22Rv1 (cell line): ENCODE results near the gene GRM7.

Source experiments
- CTCF ChIP-seq: fragments of 450-650 bp; IDR thresholded peaks from 2 replicates; pipeline ENCODE4 v1.5.1; 2017; ENCODE audit warnings: mild to moderate bottlenecking
- ZFX ChIP-seq: fragments of 450-650 bp; IDR thresholded peaks from 2 replicates; pipeline ENCODE4 v1.6.1; 2017; ENCODE audit warnings: antibody characterized with exemption, borderline replicate concordance

GRCh38 chr3:7602297-7602696 lies 741.4 kb downstream of the GRM7 start:
- no peak for TF ChIP-seq CTCF
- TF ChIP-seq ZFX = no peak
